HG03139 (cell line): ENCODE data around the gene TMEM132A.

ENCODE experiments used
- ATAC-seq: cut with Tn5 transposase; IDR thresholded peaks from one replicate; pipeline ENCODE4 v1.9.1; 2021; ENCODE audit not compliant: unreplicated experiment

TMEM132A gene

GRCh38 chr11:60935676-60936442 lies 11.6 kb downstream of the TMEM132A start:
- ATAC-seq = no peak

GRCh38 chr11:60936467-60937143 lies 12.3 kb downstream of the TMEM132A start:
- no peak for ATAC-seq

- ATAC-seq = no peak
Measured at GRCh38 chr11:60937144-60937527, 12.9 kb downstream of the TMEM132A start.

- no peak for ATAC-seq
Measured at GRCh38 chr11:60937811-60938210, 13.6 kb downstream of the TMEM132A start.

GRCh38 chr11:60938500-60938899 lies 14.2 kb downstream of the TMEM132A start:
- no peak for ATAC-seq

- ATAC-seq = no peak
Measured at GRCh38 chr11:60939301-60939700, 15.0 kb downstream of the TMEM132A start.

- ATAC-seq = no peak
Measured at GRCh38 chr11:60939855-60940254, 15.6 kb downstream of the TMEM132A start.

- ATAC-seq = no peak
Measured at GRCh38 chr11:60941371-60942119, 17.3 kb downstream of the TMEM132A start.

- no peak for ATAC-seq
Measured at GRCh38 chr11:60942219-60942618, 18.0 kb downstream of the TMEM132A start.

- ATAC-seq = no peak
Measured at GRCh38 chr11:60942970-60943565, 18.8 kb downstream of the TMEM132A start.

GRCh38 chr11:60944490-60945294 lies 20.4 kb downstream of the TMEM132A start:
- no peak for ATAC-seq

- no peak for ATAC-seq
Measured at GRCh38 chr11:60945295-60945667, 21.0 kb downstream of the TMEM132A start.

- no peak for ATAC-seq
Measured at GRCh38 chr11:60946601-60947264, 22.5 kb downstream of the TMEM132A start.

GRCh38 chr11:60947700-60948099 lies 23.4 kb downstream of the TMEM132A start:
- ATAC-seq = no peak

GRCh38 chr11:60948250-60948649 lies 24.0 kb downstream of the TMEM132A start:
- ATAC-seq = no peak

GRCh38 chr11:60950024-60950423 lies 25.8 kb downstream of the TMEM132A start:
- no peak for ATAC-seq

- ATAC-seq = no peak
Measured at GRCh38 chr11:60950933-60951605, 26.8 kb downstream of the TMEM132A start.

GRCh38 chr11:60951606-60951903 lies 27.3 kb downstream of the TMEM132A start:
- no peak for ATAC-seq

GRCh38 chr11:60951904-60952741 lies 27.9 kb downstream of the TMEM132A start, which contains the start of gene SLC15A3:
Gene SLC15A3 (minus strand): TSS chr11:60952176. CDS start chr11:60951551, 625 bp downstream.
- peak; percentile 55 for ATAC-seq
